Stimulated activated CD8-positive, alpha-beta memory T cell treated with anti-CD3 and anti-CD28 coated beads, Interleukin-4, amount 100 ng/mL, for 4 hours (primary cell): ENCODE data around the gene ERBB4.
"Not testable (repeated sequence)": the region's sequence is repeated elsewhere in the genome, so short reads cannot be mapped to it uniquely, and the experiment has no call there.

Experiments used
- DNase-seq, 2 donors: peaks; one replicate each; pipeline ENCODE4 v3.0.0-alpha.2; 2020; ENCODE audit warnings: low read depth in 2 of 2, low spot score in 1 of 2

Gene ERBB4

GRCh38 chr2:211748339-211748738, 790.3 kb downstream of the ERBB4 start:
- no peak for DNase-seq

- DNase-seq, result no peak
Observed at GRCh38 chr2:211745295-211746097, 793.1 kb downstream of the ERBB4 start.

GRCh38 chr2:211744379-211744778, 794.2 kb downstream of the ERBB4 start:
- DNase-seq, result no peak

GRCh38 chr2:211741966-211742365, 796.6 kb downstream of the ERBB4 start:
- no peak for DNase-seq

- no peak for DNase-seq
Observed at GRCh38 chr2:211737282-211737681, 801.3 kb downstream of the ERBB4 start.

- no peak for DNase-seq
Observed at GRCh38 chr2:211730215-211730614, 808.4 kb downstream of the ERBB4 start.

- no peak for DNase-seq
Observed at GRCh38 chr2:211729433-211729832, 809.2 kb downstream of the ERBB4 start.

GRCh38 chr2:211724933-211725332, 813.7 kb downstream of the ERBB4 start:
- DNase-seq, result no peak

GRCh38 chr2:211723398-211723797, 815.2 kb downstream of the ERBB4 start:
- no peak for DNase-seq

- DNase-seq, result no peak
Observed at GRCh38 chr2:211722928-211723327, 815.7 kb downstream of the ERBB4 start.

- not testable (repeated sequence) for DNase-seq
Observed at GRCh38 chr2:211721874-211722273, 816.7 kb downstream of the ERBB4 start.

GRCh38 chr2:211709389-211709788, 829.2 kb downstream of the ERBB4 start:
- DNase-seq, result no peak

GRCh38 chr2:211692689-211693088, 845.9 kb downstream of the ERBB4 start:
- no peak for DNase-seq

- DNase-seq, result no peak
Observed at GRCh38 chr2:211690736-211691135, 847.9 kb downstream of the ERBB4 start.

- DNase-seq, result no peak
Observed at GRCh38 chr2:211688196-211688595, 850.4 kb downstream of the ERBB4 start.

- no peak for DNase-seq
Observed at GRCh38 chr2:211674715-211675114, 863.9 kb downstream of the ERBB4 start.

- no peak for DNase-seq
Observed at GRCh38 chr2:211673133-211673905, 865.3 kb downstream of the ERBB4 start.

- no peak for DNase-seq
Observed at GRCh38 chr2:211671977-211672376, 866.6 kb downstream of the ERBB4 start.

- no peak for DNase-seq
Observed at GRCh38 chr2:211665299-211665698, 873.3 kb downstream of the ERBB4 start.

- no peak for DNase-seq
Observed at GRCh38 chr2:211664321-211664720, 874.3 kb downstream of the ERBB4 start.

GRCh38 chr2:211654211-211654780, 884.3 kb downstream of the ERBB4 start:
- DNase-seq, result no peak

- no peak for DNase-seq
Observed at GRCh38 chr2:211652327-211652726, 886.3 kb downstream of the ERBB4 start.
